Transverse colon (tissue), 4 donors: Measurements from ENCODE around the gene HDAC7. TPM values are rescaled to one million over a fixed set of nuclear protein-coding genes. Genes with fewer than 3 reads are reported as not detected.

Experiments
- DNase-seq: peaks from one replicate; pipeline ENCODE4 v3.0.0-alpha.2; 2019
- H3K27ac ChIP-seq, 4 donors: fragments of 200-600 bp; sonication (generic); 2 replicates each; pipeline ENCODE4 v1.5.1; 2016 to 2018; ENCODE audit warnings: inconsistent platforms in 4 of 4
- H3K27me3 ChIP-seq: fragments of 200-600 bp; sonication (generic); 2 replicates; pipeline ENCODE4 v1.5.1; 2017; ENCODE audit warnings: inconsistent platforms
- H3K36me3 ChIP-seq, 4 donors: fragments of 200-600 bp; sonication (generic); 2 replicates each; pipeline ENCODE4 v1.5.1; 2017 to 2019; ENCODE audit warnings: inconsistent platforms in 4 of 4
- H3K4me1 ChIP-seq, 4 donors: fragments of 200-600 bp; sonication (generic); 2 replicates each; pipeline ENCODE4 v1.5.1; 2017 to 2020; ENCODE audit warnings: inconsistent platforms in 4 of 4
- H3K4me3 ChIP-seq, 4 donors: fragments of 200-600 bp; sonication (generic); 1 replicate in 1 of 4; 2 replicates in 3 of 4; pipeline versions ENCODE4 v1.5.1 to v1.6.1; 2017 to 2019; ENCODE audit warnings: inconsistent platforms in 4 of 4
- H3K9me3 ChIP-seq, 2 donors: fragments of 200-600 bp; sonication (generic); 2 replicates each; pipeline ENCODE4 v1.5.1; 2017 to 2019; ENCODE audit warnings: inconsistent platforms in 2 of 2
- EP300 ChIP-seq: sonication (generic); formaldehyde crosslinking; IDR thresholded peaks from one replicate; pipeline ENCODE4 v1.6.1; 2017; ENCODE audit warnings: antibody characterized with exemption, low read depth
- POLR2A ChIP-seq: fragments of 450-650 bp; IDR thresholded peaks from one replicate; pipeline ENCODE4 v1.6.1; 2016; ENCODE audit warnings: antibody characterized with exemption, mild to moderate bottlenecking, moderate library complexity
- POLR2AphosphoS5 ChIP-seq, 3 donors: sonication (generic); formaldehyde crosslinking; IDR thresholded peaks; one replicate each; pipeline ENCODE4 v1.6.1; 2016; ENCODE audit warnings: antibody characterized with exemption in 3 of 3
- WGBS, 2 donors: methylation state at CpG; one replicate each; pipeline ENCODE4 v1.1.5; 2018; ENCODE audit warnings: low coverage in 1 of 2; 5-methylcytosine and 5-hydroxymethylcytosine counted together
- in situ Hi-C, 4 donors: fragments of 200-750 bp; cut with MboI; loops; one replicate each; pipeline versions ENCODE4 v1.15.0 to v1.15.1; 2017; ENCODE audit warnings: low sequenced_read_pairs in 3 of 4, low pct_ligation_motif_present in 1 of 4, low pct_unique_long_range_greater_than_20kb in 1 of 4
- intact Hi-C: fragments of 100-400 bp; cut with DNase I; formaldehyde crosslinking; loops from one replicate; pipeline ENCODE4 v1.15.1; 2023; ENCODE audit warnings: low total_unique reads
- total RNA-seq, 4 donors: library from RNA; depleted of rRNA; stranded (reverse); fragments of >200 nt; gene quantifications; one replicate each; pipeline ENCODE4 v1.1.0, GENCODE V29; 2016
- TF ChIP-seq, protein P1 (sequence below), 5 experiments: fragments of 200-600 bp in 3 of 5; fragments of 450-650 bp in 2 of 5; sonication (generic) in 3 of 5; IDR thresholded peaks; 1 replicate in 2 of 5; 2 replicates in 3 of 5; pipeline ENCODE4 v1.5.1; 2016 to 2017; ENCODE audit warnings: antibody characterized with exemption in 5 of 5, inconsistent platforms in 3 of 5, mild to moderate bottlenecking in 2 of 5, moderate library complexity in 1 of 5

Gene HDAC7
- total RNA-seq, 4 donors from 2014 or later, result 19.4 to 133 (median 28.3) TPM

DNA sequence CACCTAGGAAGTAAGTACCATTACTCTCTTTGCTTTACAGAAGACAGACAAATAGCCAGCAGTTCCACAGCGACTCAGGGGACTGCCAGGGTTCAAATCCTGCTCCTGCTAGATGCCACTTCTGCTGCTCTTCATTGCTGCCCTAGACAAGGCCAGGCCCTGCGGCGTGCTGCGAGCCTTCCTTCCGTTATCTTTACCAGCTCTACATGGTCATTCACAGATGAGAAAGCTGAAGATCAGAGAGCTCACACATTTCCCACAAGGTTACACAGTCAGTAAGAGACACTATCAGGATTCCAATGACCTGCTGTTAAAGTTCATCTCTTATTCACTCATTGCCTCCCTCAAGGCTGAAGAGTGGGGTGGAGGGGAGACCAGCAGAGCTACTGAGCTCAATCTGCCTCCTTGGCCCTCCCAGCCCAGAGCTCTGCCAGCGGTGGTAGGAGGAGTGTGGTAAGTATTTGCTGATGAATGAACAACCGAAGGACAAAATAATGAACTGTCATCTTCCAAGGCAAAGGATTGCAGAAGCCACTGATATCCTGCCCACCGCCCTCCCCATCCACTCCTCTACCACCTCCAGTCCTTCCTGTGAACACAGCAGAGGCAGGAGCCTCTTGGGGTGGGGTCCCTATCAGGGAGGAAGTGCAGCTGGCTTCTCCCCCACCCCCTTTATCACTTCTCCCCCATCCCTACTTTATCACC is 14.6 kb upstream of the HDAC7 start:
- in situ Hi-C loops, result loop anchor here in 3 of 4 donors (10.0 to 25.0 kb wide), 3 partner anchors 50 to 120 kb away; partner anchors contain the start of gene ENDOU (in 2 of the 3)
- WGBS, 2 donors, result 92% methylated on average over 8 of the region's 8 CpGs; no CpG with 5 or more reads in 1 of the 2 donors
- intact Hi-C loops, result no loop called here
- Histone ChIP-seq H3K9me3 (no peaks in the 10 kb centered on the region), H3K27ac (no peak overlapping the region), H3K36me3 (no peaks in the 10 kb centered on the region), H3K27me3 (no peaks in the 10 kb centered on the region), H3K4me3 (no peak overlapping the region), H3K4me1 (peaks cover 2 to 10% (median 3%) of the 10 kb centered on the region in 4 donors)
- TF ChIP-seq POLR2A, result no peak
- TF ChIP-seq, protein P1, sequence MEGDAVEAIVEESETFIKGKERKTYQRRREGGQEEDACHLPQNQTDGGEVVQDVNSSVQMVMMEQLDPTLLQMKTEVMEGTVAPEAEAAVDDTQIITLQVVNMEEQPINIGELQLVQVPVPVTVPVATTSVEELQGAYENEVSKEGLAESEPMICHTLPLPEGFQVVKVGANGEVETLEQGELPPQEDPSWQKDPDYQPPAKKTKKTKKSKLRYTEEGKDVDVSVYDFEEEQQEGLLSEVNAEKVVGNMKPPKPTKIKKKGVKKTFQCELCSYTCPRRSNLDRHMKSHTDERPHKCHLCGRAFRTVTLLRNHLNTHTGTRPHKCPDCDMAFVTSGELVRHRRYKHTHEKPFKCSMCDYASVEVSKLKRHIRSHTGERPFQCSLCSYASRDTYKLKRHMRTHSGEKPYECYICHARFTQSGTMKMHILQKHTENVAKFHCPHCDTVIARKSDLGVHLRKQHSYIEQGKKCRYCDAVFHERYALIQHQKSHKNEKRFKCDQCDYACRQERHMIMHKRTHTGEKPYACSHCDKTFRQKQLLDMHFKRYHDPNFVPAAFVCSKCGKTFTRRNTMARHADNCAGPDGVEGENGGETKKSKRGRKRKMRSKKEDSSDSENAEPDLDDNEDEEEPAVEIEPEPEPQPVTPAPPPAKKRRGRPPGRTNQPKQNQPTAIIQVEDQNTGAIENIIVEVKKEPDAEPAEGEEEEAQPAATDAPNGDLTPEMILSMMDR (IDR thresholded peaks at IDR 0.05), result no peak
- no peak for TF ChIP-seq EP300
- TF ChIP-seq POLR2AphosphoS5 (IDR thresholded peaks at IDR 0.05), result no peak
- no peak for DNase-seq

DNA sequence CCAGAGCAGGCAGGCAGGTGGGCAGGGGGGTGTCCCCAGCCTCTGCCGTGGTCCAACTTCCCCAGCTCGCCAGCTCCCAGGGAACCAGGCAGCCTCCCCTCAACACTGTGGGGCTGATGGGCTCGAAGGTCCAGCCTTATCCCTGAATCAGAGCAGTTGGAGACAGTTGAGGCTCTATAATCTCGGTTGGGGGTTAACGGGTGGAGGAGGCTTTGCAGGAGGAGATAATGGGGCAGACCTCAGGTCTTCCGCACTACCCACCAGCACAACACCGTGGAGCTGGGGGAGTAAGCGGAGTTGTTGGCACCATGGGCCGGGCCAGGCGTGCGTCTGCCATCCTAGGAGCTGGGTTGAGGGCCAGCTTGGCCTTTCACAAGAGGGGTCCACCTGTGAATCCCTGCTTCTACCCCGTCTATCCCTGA is 13.9 kb upstream of the HDAC7 start:
- Histone ChIP-seq H3K27me3 (no peaks in the 10 kb centered on the region), H3K4me1 (peaks cover 8 to 18% (median 9%) of the 10 kb centered on the region in 4 donors), H3K9me3 (no peaks in the 10 kb centered on the region), H3K36me3 (no peaks in the 10 kb centered on the region), H3K27ac (no peak overlapping the region), H3K4me3 (no peak overlapping the region)
- 93 to 98% methylated on average over 3 to 12 of the region's 12 CpGs for WGBS, 2 donors
- intact Hi-C loops (no loop called here), in situ Hi-C loops (loop anchor here in 3 of 4 donors (10.0 to 25.0 kb wide), 3 partner anchors 49 to 119 kb away; partner anchors contain the start of gene ENDOU (in 2 of the 3))
- no peak for TF ChIP-seq POLR2A
- TF ChIP-seq POLR2AphosphoS5 (IDR thresholded peaks at IDR 0.05), result no peak
- TF ChIP-seq EP300, result no peak
- TF ChIP-seq, protein P1 (IDR thresholded peaks at IDR 0.05), result no peak
- no peak for DNase-seq

DNA sequence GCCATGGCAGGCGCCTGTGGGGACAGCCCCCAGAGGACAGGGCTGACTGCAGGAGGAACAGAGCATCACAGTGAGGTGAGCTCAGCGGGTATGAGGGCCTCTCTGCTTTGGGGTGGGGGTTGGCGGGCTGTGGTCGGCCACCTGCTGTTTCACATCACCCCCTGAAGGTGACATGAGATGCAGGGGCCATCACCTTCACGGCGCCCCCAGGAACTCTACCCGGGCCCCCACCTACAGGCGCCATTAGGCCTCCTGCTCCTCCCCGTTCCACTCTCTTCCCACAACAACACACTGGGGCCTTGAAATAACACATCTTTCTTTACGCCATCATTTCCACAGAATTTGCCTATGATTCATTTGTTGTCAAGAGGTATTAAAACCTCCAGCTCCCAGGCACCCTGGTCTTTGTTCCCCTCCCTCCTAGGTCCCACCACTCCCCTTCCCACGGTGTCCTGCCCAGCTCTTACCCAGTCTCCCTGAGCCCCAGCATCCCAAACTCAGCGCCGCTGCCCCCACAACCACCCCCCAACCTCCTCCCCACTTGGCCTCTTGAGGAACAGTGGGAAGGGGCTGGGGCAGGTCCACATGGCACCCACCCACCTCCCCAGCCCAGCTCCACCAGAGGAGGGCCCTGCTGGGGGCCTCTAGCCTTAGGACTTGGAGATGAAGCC is 12.7 kb upstream of the HDAC7 start:
- no peak for TF ChIP-seq POLR2AphosphoS5 (IDR thresholded peaks at IDR 0.05)
- TF ChIP-seq, protein P1 (IDR thresholded peaks at IDR 0.05), result no peak
- no peak for TF ChIP-seq EP300
- no peak for TF ChIP-seq POLR2A
- peaks cover 15 to 23% (median 17%) of the 10 kb centered on the region in 4 donors for H3K4me1 ChIP-seq
- no peaks in the 10 kb centered on the region for H3K27me3 ChIP-seq
- 70 to 100% methylated on average over 1 to 12 of the region's 13 CpGs for WGBS, 2 donors
- in situ Hi-C loops (loop anchor here in 3 of 4 donors (10.0 to 25.0 kb wide), 3 partner anchors 48 to 118 kb away; partner anchors contain the start of gene ENDOU (in 2 of the 3)), intact Hi-C loops (no loop called here)
- H3K9me3 ChIP-seq, result no peaks in the 10 kb centered on the region
- H3K4me3 ChIP-seq, result no peak overlapping the region
- H3K36me3 ChIP-seq, result no peaks in the 10 kb centered on the region
- no peak for DNase-seq
- no peak overlapping the region for H3K27ac ChIP-seq

DNA sequence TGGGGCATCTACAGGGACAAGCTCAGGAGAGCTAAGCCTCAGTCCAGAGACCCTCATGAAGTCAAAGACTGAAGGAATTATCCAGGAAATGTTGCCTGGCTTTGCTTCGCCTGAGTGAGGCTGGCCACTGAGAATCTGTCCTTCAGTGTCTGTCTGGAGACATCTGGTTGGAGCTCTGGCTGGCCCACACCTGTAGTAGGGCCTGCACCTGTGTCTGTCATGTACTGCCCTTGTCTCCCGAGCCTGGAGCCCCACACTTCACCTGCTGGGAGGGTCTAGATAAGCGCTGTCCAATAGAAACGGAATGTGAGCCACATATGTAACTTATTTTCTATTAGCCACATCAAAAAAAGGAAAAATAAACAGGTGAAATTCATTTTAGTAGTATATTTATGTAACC is 9.9 kb upstream of the HDAC7 start:
- Histone ChIP-seq H3K36me3 (no peaks in the 10 kb centered on the region), H3K4me3 (no peak overlapping the region)
- 90% methylated on average over 4 of the region's 4 CpGs; no CpG with 5 or more reads in 1 of the 2 donors for WGBS, 2 donors

More for the DNA sequence above, 9.9 kb upstream of the HDAC7 start:
- intact Hi-C loops, result no loop called here
- Histone ChIP-seq H3K27me3 (no peaks in the 10 kb centered on the region), H3K9me3 (no peaks in the 10 kb centered on the region), H3K4me1 (peaks cover 23 to 34% (median 27%) of the 10 kb centered on the region in 4 donors), H3K27ac (peak overlapping the region; percentile 65 to 96 (median 74))
- in situ Hi-C loops, result loop anchor here in 2 of 4 donors (25.0 kb wide), 1 partner anchor 92 kb away; the partner anchor contains the start of gene ENDOU (in 2 of the 2)
- TF ChIP-seq POLR2AphosphoS5 (IDR thresholded peaks at IDR 0.05) (no peak), POLR2A (no peak), EP300 (no peak)
- TF ChIP-seq, protein P1 (IDR thresholded peaks at IDR 0.05), result no peak
- DNase-seq, result no peak
